Ascending aorta (tissue), 2 donors: ENCODE data around the gene ENDOD1. TPM values are rescaled to one million over a fixed set of nuclear protein-coding genes. Genes with fewer than 3 reads are reported as not detected.
A peak's percentile ranks its signal among the peaks of the same experiment; 100 is the strongest.
"Not testable (repeated sequence)": the region's sequence is repeated elsewhere in the genome, so short reads cannot be mapped to it uniquely, and the experiment has no call there.

ENCODE experiments used
- DNase-seq, 2 donors: peaks; one replicate each; pipeline ENCODE4 v3.0.0-alpha.2; 2019; ENCODE audit warnings: low spot score in 2 of 2
- H3K27ac ChIP-seq, 2 donors: fragments of 200-600 bp; sonication (generic); one replicate each; pipeline ENCODE4 v1.5.1; 2016 to 2017; ENCODE audit warnings: mild to moderate bottlenecking in 1 of 2
- H3K27me3 ChIP-seq: fragments of 200-600 bp; sonication (generic); one replicate; pipeline ENCODE4 v1.5.1; 2017
- H3K36me3 ChIP-seq, 2 donors: fragments of 200-600 bp; sonication (generic); one replicate each; pipeline ENCODE4 v1.5.1; 2016
- H3K4me1 ChIP-seq, 2 donors: fragments of 200-600 bp; sonication (generic); one replicate each; pipeline ENCODE4 v1.5.1; 2016 to 2017; ENCODE audit warnings: mild to moderate bottlenecking in 1 of 2
- H3K4me3 ChIP-seq, 2 donors: fragments of 200-600 bp; sonication (generic); one replicate each; pipeline ENCODE4 v1.5.1; 2016 to 2017; ENCODE audit warnings: mild to moderate bottlenecking in 1 of 2
- H3K9me3 ChIP-seq, 2 donors: fragments of 200-600 bp; sonication (generic); one replicate each; pipeline ENCODE4 v1.5.1; 2016
- intact Hi-C: fragments of 100-400 bp; cut with DNase I; formaldehyde crosslinking; loops from one replicate; pipeline ENCODE4 v1.15.1; 2023
- total RNA-seq: library from RNA; depleted of rRNA; stranded (reverse); fragments of >200 nt; gene quantifications from one replicate; pipeline ENCODE4 v1.1.0, GENCODE V29; 2016
- TF ChIP-seq, protein P1 (sequence below), 3 experiments: fragments of 200-600 bp in 2 of 3; fragments of 450-650 bp in 1 of 3; sonication (generic) in 2 of 3; IDR thresholded peaks; one replicate each; pipeline ENCODE4 v1.5.1; 2016 to 2019; ENCODE audit warnings: antibody characterized with exemption in 3 of 3, mild to moderate bottlenecking in 1 of 3, moderate library complexity in 1 of 3

ENDOD1 gene
- total RNA-seq, 1 donor from 2014 or later = 60.2 TPM

DNA sequence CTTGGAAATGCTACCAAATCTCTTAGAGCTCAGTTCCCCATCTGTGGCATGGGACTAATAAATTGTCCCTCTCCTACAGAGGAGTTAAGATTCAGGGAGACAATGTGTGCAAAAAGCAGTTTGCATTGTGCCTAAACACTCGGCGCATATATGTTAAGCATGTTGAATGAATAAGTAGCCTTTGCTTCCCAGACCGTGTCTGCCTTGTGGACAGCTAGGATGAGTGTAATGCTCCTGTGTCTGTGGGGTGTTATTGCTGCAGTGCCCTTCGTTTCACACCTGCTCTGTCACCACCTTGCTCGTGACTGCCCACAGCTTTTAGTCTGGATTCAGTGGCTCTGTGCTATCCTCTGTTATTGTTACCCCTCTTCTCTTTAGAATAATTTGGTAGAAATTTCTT lies 14.1 kb downstream of the ENDOD1 start:
- DNase-seq = no peak
- H3K36me3 ChIP-seq = peaks cover 0 to 4% of the 10 kb centered on the region in 2 donors
- H3K4me3 ChIP-seq = no peak overlapping the region
- TF ChIP-seq, protein P1, sequence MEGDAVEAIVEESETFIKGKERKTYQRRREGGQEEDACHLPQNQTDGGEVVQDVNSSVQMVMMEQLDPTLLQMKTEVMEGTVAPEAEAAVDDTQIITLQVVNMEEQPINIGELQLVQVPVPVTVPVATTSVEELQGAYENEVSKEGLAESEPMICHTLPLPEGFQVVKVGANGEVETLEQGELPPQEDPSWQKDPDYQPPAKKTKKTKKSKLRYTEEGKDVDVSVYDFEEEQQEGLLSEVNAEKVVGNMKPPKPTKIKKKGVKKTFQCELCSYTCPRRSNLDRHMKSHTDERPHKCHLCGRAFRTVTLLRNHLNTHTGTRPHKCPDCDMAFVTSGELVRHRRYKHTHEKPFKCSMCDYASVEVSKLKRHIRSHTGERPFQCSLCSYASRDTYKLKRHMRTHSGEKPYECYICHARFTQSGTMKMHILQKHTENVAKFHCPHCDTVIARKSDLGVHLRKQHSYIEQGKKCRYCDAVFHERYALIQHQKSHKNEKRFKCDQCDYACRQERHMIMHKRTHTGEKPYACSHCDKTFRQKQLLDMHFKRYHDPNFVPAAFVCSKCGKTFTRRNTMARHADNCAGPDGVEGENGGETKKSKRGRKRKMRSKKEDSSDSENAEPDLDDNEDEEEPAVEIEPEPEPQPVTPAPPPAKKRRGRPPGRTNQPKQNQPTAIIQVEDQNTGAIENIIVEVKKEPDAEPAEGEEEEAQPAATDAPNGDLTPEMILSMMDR (IDR thresholded peaks at IDR 0.05) = no peak
- no peaks in the 10 kb centered on the region for H3K27me3 ChIP-seq
- H3K27ac ChIP-seq = no peak overlapping the region
- intact Hi-C loops = no loop called here
- peaks cover 9 to 14% of the 10 kb centered on the region in 2 donors for H3K4me1 ChIP-seq
- H3K9me3 ChIP-seq = no peaks in the 10 kb centered on the region

GRCh38 chr11:95104121-95104830 lies 14.6 kb downstream of the ENDOD1 start:
- H3K4me3 ChIP-seq = no peak overlapping the region
- H3K27me3 ChIP-seq = no peaks in the 10 kb centered on the region
- no peaks in the 10 kb centered on the region for H3K9me3 ChIP-seq
- TF ChIP-seq, protein P1 (IDR thresholded peaks at IDR 0.05) = no peak
- peaks cover 0 to 4% of the 10 kb centered on the region in 2 donors for H3K36me3 ChIP-seq
- H3K27ac ChIP-seq = no peak overlapping the region
- peaks cover 13 to 19% of the 10 kb centered on the region in 2 donors for H3K4me1 ChIP-seq
- no peak for DNase-seq
- intact Hi-C loops = no loop called here

- H3K27me3 ChIP-seq = no peaks in the 10 kb centered on the region
- H3K36me3 ChIP-seq = peaks cover 0 to 9% of the 10 kb centered on the region in 2 donors
- H3K27ac ChIP-seq = no peak overlapping the region
- intact Hi-C loops = loop anchor here (5.0 kb wide), 2 partner anchors 37 to 38 kb away; partner anchors contain the start of gene SRSF8
- peaks cover 16 to 25% of the 10 kb centered on the region in 2 donors for H3K4me1 ChIP-seq
- TF ChIP-seq, protein P1 (IDR thresholded peaks at IDR 0.05) = no peak
- H3K4me3 ChIP-seq = no peak overlapping the region
- no peaks in the 10 kb centered on the region for H3K9me3 ChIP-seq
- DNase-seq = no peak
Observed at GRCh38 chr11:95104856-95105255, 15.2 kb downstream of the ENDOD1 start.

GRCh38 chr11:95108159-95108611 lies 18.5 kb downstream of the ENDOD1 start:
- Histone ChIP-seq H3K36me3 (peaks cover 0 to 12% of the 10 kb centered on the region in 2 donors), H3K4me3 (peak overlapping the region in 1 of 2 donors; percentile 17), H3K4me1 (peaks cover 17 to 26% of the 10 kb centered on the region in 2 donors), H3K9me3 (no peaks in the 10 kb centered on the region), H3K27me3 (no peaks in the 10 kb centered on the region), H3K27ac (peak overlapping the region; percentile 74 to 81)
- intact Hi-C loops = loop anchor here (5.0 kb wide), 2 partner anchors 34 to 41 kb away; partner anchors contain the start of gene SRSF8
- peak; percentile 12 to 78 for DNase-seq
- TF ChIP-seq, protein P1 (IDR thresholded peaks at IDR 0.05) = no peak

DNA sequence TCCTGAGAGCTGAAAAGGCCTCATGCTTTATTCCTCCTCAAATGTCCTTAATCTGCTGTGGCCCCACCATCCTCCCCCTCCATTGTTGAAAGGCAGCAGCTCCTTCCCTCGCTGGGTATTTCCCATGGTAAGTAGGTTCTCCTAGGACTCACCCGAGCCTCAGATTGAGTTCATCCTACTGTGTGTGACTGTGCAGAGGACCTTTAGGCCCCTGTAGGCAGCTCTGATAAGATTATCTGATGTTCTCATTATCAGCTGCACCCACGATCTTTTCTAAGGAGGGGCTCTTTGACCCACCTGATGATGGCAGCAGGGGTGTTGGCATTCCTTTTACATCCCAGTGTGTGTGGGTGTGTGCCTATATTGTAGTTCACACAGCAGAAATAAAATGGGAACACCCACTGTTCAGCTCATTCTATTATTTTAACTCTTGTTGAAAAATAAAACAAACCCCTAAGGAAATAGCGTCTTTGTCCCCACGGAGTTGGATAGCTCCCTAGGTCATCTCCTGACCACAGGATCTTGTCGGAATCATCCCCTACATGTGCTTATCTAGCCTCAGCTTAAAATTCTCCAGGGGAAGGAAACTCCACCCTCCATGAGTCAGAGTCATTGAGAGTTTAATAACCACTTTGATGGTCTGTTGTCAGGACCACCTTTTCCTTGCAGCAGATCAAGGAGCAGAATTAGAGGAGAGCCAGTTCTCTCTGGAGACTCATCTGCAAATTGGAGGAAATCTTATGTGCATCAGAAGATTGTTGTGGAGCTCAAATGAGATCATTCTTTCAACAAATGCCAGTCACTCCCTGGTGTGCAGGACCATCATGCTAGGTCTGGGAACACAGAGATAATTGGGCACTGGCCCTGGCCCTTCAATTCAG lies 19.3 kb downstream of the ENDOD1 start:
- TF ChIP-seq, protein P1 (IDR thresholded peaks at IDR 0.05) = no peak
- peaks cover 0 to 12% of the 10 kb centered on the region in 2 donors for H3K36me3 ChIP-seq
- H3K9me3 ChIP-seq = no peaks in the 10 kb centered on the region
- intact Hi-C loops = loop anchor here (5.0 kb wide), 2 partner anchors 33 to 42 kb away; partner anchors contain the start of gene SRSF8
- peak overlapping the region in 1 of 2 donors; percentile 17 for H3K4me3 ChIP-seq
- peak overlapping the region; percentile 74 to 81 for H3K27ac ChIP-seq
- no peaks in the 10 kb centered on the region for H3K27me3 ChIP-seq
- no peak for DNase-seq
- H3K4me1 ChIP-seq = peaks cover 17 to 26% of the 10 kb centered on the region in 2 donors

DNA sequence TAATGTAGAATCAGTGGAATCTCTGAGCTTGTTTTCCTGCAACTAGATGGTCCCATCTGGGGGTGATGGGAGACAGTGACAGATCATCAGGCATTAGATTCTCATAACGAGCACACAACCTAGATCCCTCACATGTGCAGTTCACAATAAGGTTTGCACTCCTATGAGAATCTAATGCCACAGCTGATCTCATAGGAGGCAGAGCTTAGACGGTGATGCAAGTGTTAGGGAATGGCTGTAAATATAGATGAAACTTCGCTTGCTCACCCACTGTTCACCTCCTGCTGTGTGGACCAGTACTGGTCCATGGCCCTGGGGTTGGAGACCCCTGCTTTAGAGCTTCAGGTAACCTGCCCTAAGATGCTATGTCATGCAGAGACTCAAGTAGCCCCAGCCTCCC lies 21.8 kb downstream of the ENDOD1 start:
- H3K9me3 ChIP-seq, intact Hi-C loops: not testable (repeated sequence)
- peaks cover 17 to 26% of the 10 kb centered on the region in 2 donors for H3K4me1 ChIP-seq

More for the DNA sequence above, 21.8 kb downstream of the ENDOD1 start:
- not testable (repeated sequence) for H3K27ac ChIP-seq, H3K27me3 ChIP-seq, H3K4me3 ChIP-seq, DNase-seq, H3K36me3 ChIP-seq
